Neural cell (in vitro differentiated cells): ENCODE results near the gene PLSCR4.

Experiments used
- EP300 ChIP-seq: fragments of 450-650 bp; conservative IDR thresholded peaks from 2 replicates; pipeline ENCODE4 v1.6.1; 2014; ENCODE audit warnings: antibody characterized with exemption, mild to moderate bottlenecking, moderate library complexity; ENCODE audit not compliant: poor library complexity, severe bottlenecking
- EZH2 ChIP-seq: fragments of 200-600, 300-800 bp; shearing (Covaris generic), sonication (generic); IDR thresholded peaks from 2 replicates; pipeline ENCODE4 v1.6.1; 2014; ENCODE audit warnings: antibody characterized with exemption, low read length, borderline replicate concordance, mild to moderate bottlenecking; ENCODE audit not compliant: insufficient read depth, poor library complexity, severe bottlenecking
- POLR2AphosphoS5 ChIP-seq: IDR thresholded peaks from 2 replicates; pipeline ENCODE4 v1.6.1; 2012
- RAD21 ChIP-seq: fragments of 450-650 bp; conservative IDR thresholded peaks from 2 replicates; pipeline ENCODE4 v1.6.1; 2014; ENCODE audit warnings: antibody characterized with exemption, mild to moderate bottlenecking, moderate library complexity
- SMC3 ChIP-seq: fragments of 450-650 bp; conservative IDR thresholded peaks from 2 replicates; pipeline ENCODE4 v1.6.1; 2014; ENCODE audit warnings: antibody characterized with exemption, mild to moderate bottlenecking, moderate library complexity; ENCODE audit not compliant: poor library complexity
- TAF1 ChIP-seq: IDR thresholded peaks from 2 replicates; pipeline ENCODE4 v1.6.1; 2012; ENCODE audit warnings: low read depth
- TF ChIP-seq, protein P1 (sequence below): fragments of 450-650 bp; IDR thresholded peaks from 2 replicates; pipeline ENCODE4 v1.5.1; 2014; ENCODE audit warnings: antibody characterized with exemption, mild to moderate bottlenecking, moderate library complexity; ENCODE audit not compliant: poor library complexity, severe bottlenecking
- TF ChIP-seq, protein P2 (sequence below): IDR thresholded peaks from 2 replicates; pipeline ENCODE4 v1.6.1; 2012; ENCODE audit warnings: borderline replicate concordance

DNA sequence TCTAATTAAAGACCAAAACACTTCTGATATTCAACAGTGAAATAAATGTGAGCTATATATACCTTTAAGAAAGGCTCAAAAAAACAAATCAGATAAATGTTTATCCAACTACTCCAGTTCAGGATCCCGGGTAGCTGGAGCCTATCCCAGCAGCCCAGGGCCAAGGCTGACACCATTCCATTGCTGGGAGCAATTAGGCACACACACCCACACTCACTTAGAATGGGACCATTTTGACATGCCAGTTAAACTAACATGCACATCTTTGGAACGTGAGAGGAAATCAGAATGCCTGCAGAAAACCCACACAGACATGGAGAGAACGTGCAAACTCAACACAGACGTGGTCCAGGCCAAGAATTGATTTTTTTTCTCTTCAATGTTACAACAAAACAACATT lies 30.0 kb upstream of the PLSCR4 start:
- TF ChIP-seq RAD21 = no peak
- TF ChIP-seq, protein P1, sequence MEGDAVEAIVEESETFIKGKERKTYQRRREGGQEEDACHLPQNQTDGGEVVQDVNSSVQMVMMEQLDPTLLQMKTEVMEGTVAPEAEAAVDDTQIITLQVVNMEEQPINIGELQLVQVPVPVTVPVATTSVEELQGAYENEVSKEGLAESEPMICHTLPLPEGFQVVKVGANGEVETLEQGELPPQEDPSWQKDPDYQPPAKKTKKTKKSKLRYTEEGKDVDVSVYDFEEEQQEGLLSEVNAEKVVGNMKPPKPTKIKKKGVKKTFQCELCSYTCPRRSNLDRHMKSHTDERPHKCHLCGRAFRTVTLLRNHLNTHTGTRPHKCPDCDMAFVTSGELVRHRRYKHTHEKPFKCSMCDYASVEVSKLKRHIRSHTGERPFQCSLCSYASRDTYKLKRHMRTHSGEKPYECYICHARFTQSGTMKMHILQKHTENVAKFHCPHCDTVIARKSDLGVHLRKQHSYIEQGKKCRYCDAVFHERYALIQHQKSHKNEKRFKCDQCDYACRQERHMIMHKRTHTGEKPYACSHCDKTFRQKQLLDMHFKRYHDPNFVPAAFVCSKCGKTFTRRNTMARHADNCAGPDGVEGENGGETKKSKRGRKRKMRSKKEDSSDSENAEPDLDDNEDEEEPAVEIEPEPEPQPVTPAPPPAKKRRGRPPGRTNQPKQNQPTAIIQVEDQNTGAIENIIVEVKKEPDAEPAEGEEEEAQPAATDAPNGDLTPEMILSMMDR = no peak
- TF ChIP-seq TAF1 = no peak
- TF ChIP-seq POLR2AphosphoS5 = no peak
- TF ChIP-seq EZH2 = no peak
- no peak for TF ChIP-seq SMC3
- TF ChIP-seq, protein P2, sequence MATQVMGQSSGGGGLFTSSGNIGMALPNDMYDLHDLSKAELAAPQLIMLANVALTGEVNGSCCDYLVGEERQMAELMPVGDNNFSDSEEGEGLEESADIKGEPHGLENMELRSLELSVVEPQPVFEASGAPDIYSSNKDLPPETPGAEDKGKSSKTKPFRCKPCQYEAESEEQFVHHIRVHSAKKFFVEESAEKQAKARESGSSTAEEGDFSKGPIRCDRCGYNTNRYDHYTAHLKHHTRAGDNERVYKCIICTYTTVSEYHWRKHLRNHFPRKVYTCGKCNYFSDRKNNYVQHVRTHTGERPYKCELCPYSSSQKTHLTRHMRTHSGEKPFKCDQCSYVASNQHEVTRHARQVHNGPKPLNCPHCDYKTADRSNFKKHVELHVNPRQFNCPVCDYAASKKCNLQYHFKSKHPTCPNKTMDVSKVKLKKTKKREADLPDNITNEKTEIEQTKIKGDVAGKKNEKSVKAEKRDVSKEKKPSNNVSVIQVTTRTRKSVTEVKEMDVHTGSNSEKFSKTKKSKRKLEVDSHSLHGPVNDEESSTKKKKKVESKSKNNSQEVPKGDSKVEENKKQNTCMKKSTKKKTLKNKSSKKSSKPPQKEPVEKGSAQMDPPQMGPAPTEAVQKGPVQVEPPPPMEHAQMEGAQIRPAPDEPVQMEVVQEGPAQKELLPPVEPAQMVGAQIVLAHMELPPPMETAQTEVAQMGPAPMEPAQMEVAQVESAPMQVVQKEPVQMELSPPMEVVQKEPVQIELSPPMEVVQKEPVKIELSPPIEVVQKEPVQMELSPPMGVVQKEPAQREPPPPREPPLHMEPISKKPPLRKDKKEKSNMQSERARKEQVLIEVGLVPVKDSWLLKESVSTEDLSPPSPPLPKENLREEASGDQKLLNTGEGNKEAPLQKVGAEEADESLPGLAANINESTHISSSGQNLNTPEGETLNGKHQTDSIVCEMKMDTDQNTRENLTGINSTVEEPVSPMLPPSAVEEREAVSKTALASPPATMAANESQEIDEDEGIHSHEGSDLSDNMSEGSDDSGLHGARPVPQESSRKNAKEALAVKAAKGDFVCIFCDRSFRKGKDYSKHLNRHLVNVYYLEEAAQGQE = no peak
- TF ChIP-seq EP300 = no peak
